A673 (cell line): ENCODE data around the gene BCR. TPM values are rescaled to one million over a fixed set of nuclear protein-coding genes. Genes with fewer than 3 reads are reported as not detected.

Source experiments
- BruUV-seq: library from RNA; stranded (reverse); fragments of 400-500 nt; replicated peaks from 2 replicates; lab custom pipeline; 2021; lab: Mats Ljungman, UMichigan
- CTCF ChIA-PET: fragments of 300-600 bp; sonication (Branson Sonifier 250); formaldehyde crosslinking; loops from one replicate; lab custom pipeline; 2022; ENCODE audit warnings: antibody characterized with exemption; lab: Charles Lee
- POLR2A ChIA-PET: fragments of 300-600 bp; sonication (Branson Sonifier 250); formaldehyde crosslinking; loops from one replicate; lab custom pipeline; 2022; ENCODE audit warnings: antibody characterized with exemption; ENCODE audit not compliant: low non-redundant PET; lab: Charles Lee
- DNase-seq: peaks from one replicate; pipeline ENCODE4 v3.0.0-alpha.2; 2015; ENCODE audit warnings: low spot score
- H3K27ac ChIP-seq: fragments of 200-600 bp; sonication (generic); 2 replicates; pipeline ENCODE4 v1.5.1; 2016; ENCODE audit warnings: mixed run types, low read depth, mild to moderate bottlenecking, mixed read lengths, antibody characterized with exemption, low read length; ENCODE audit not compliant: poor library complexity, severe bottlenecking
- H3K27me3 ChIP-seq: fragments of 200-600 bp; sonication (generic); replicated peaks from 2 replicates; pipeline ENCODE4 v1.6.1; 2017; ENCODE audit warnings: mixed run types, low read depth, mild to moderate bottlenecking, mixed read lengths, antibody characterized with exemption, low read length; ENCODE audit not compliant: insufficient read depth, poor library complexity
- H3K36me3 ChIP-seq: fragments of 200-600 bp; sonication (generic); 2 replicates; pipeline ENCODE4 v1.6.1; 2016; ENCODE audit warnings: mixed run types, mild to moderate bottlenecking, mixed read lengths, antibody characterized with exemption, low read length; ENCODE audit not compliant: insufficient read depth, poor library complexity, severe bottlenecking
- H3K4me1 ChIP-seq: fragments of 200-600 bp; sonication (generic); 2 replicates; pipeline ENCODE4 v1.6.1; 2017; ENCODE audit warnings: mixed run types, mild to moderate bottlenecking, mixed read lengths, antibody characterized with exemption, low read length; ENCODE audit not compliant: insufficient read depth, poor library complexity, severe bottlenecking
- H3K4me3 ChIP-seq: fragments of 200-600 bp; sonication (generic); 2 replicates; pipeline ENCODE4 v1.5.1; 2016; ENCODE audit warnings: low read depth, mixed run types, mild to moderate bottlenecking, mixed read lengths, low read length; ENCODE audit not compliant: poor library complexity, severe bottlenecking
- H3K9me3 ChIP-seq: fragments of 200-600 bp; sonication (generic); 2 replicates; pipeline ENCODE4 v1.6.1; 2016; ENCODE audit warnings: mixed run types, low read depth, mild to moderate bottlenecking, mixed read lengths, antibody characterized with exemption, low read length; ENCODE audit not compliant: poor library complexity, severe bottlenecking
- EZH2 ChIP-seq: fragments of 200-600 bp; sonication (generic); IDR thresholded peaks from 2 replicates; pipeline ENCODE4 v1.6.1; 2017; ENCODE audit warnings: borderline replicate concordance, low read depth, mild to moderate bottlenecking, mixed read lengths, antibody characterized with exemption, low read length; ENCODE audit not compliant: poor library complexity, severe bottlenecking
- intact Hi-C: fragments of 100-400 bp; cut with micrococcal nuclease; formaldehyde crosslinking; loops from one replicate; pipeline ENCODE4 v1.10.0; 2022; ENCODE audit not compliant: unreplicated experiment
- total RNA-seq: library from RNA; stranded (reverse); gene quantifications from 2 replicates; pipeline ENCODE4 v1.2.3, GENCODE V29; 2021
- TF ChIP-seq, protein P1 (sequence below): fragments of 300-800, 200-600 bp; sonication (generic); conservative IDR thresholded peaks from 2 replicates; pipeline ENCODE4 v1.5.1; 2017; ENCODE audit warnings: low read depth, mild to moderate bottlenecking, antibody characterized with exemption, low read length, moderate library complexity, mixed read lengths

The BCR gene
- total RNA-seq, 1 experiment from 2014 or later, result 63.1 TPM

- CTCF ChIA-PET, result no interaction called here
- no peak for DNase-seq
- BruUV-seq, result no TSS peak
- Histone ChIP-seq H3K4me1 (no peaks in the 10 kb centered on the region), H3K36me3 (no peaks in the 10 kb centered on the region), H3K9me3 (no peaks in the 10 kb centered on the region), H3K4me3 (no peak overlapping the region), H3K27me3 (no peaks in the 10 kb centered on the region), H3K27ac (no peak overlapping the region)
- TF ChIP-seq EZH2, result no peak
- TF ChIP-seq, protein P1, sequence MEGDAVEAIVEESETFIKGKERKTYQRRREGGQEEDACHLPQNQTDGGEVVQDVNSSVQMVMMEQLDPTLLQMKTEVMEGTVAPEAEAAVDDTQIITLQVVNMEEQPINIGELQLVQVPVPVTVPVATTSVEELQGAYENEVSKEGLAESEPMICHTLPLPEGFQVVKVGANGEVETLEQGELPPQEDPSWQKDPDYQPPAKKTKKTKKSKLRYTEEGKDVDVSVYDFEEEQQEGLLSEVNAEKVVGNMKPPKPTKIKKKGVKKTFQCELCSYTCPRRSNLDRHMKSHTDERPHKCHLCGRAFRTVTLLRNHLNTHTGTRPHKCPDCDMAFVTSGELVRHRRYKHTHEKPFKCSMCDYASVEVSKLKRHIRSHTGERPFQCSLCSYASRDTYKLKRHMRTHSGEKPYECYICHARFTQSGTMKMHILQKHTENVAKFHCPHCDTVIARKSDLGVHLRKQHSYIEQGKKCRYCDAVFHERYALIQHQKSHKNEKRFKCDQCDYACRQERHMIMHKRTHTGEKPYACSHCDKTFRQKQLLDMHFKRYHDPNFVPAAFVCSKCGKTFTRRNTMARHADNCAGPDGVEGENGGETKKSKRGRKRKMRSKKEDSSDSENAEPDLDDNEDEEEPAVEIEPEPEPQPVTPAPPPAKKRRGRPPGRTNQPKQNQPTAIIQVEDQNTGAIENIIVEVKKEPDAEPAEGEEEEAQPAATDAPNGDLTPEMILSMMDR, result no peak
- POLR2A ChIA-PET, result no interaction called here
- intact Hi-C loops, result no loop called here
These were observed 28.5 kb upstream of the BCR start for GRCh38 chr22:23151827-23152226.

- H3K36me3 ChIP-seq, result no peaks in the 10 kb centered on the region
- H3K27ac ChIP-seq, result no peak overlapping the region
- TF ChIP-seq EZH2, result no peak
- TF ChIP-seq, protein P1, result no peak
- H3K27me3 ChIP-seq, result no peaks in the 10 kb centered on the region
- intact Hi-C loops, result no loop called here
- no peaks in the 10 kb centered on the region for H3K4me1 ChIP-seq
- no peak for DNase-seq
- no peak overlapping the region for H3K4me3 ChIP-seq
- CTCF ChIA-PET, result no interaction called here
- no TSS peak for BruUV-seq
- POLR2A ChIA-PET, result no interaction called here
- no peaks in the 10 kb centered on the region for H3K9me3 ChIP-seq
These were observed 27.8 kb upstream of the BCR start for GRCh38 chr22:23152238-23153114.

- no peaks in the 10 kb centered on the region for H3K36me3 ChIP-seq
- intact Hi-C loops, result no loop called here
- no peaks in the 10 kb centered on the region for H3K27me3 ChIP-seq
- POLR2A ChIA-PET, result interaction anchor here (0.6 kb wide), 1 partner anchor 13 kb away, joined by 3 read pairs; no protein-coding TSS in a partner anchor
- H3K4me3 ChIP-seq, result no peak overlapping the region
- H3K4me1 ChIP-seq, result no peaks in the 10 kb centered on the region
- no peaks in the 10 kb centered on the region for H3K9me3 ChIP-seq
- no peak for DNase-seq
- TF ChIP-seq EZH2, result no peak
- TF ChIP-seq, protein P1, result no peak
- no peak overlapping the region for H3K27ac ChIP-seq
- CTCF ChIA-PET, result no interaction called here
- BruUV-seq, result no TSS peak
These were observed 26.3 kb upstream of the BCR start for GRCh38 chr22:23153994-23154393.
